ENCODE results near the gene SLC6A17. TPM values are rescaled to one million over a fixed set of nuclear protein-coding genes. Genes with fewer than 3 reads are reported as not detected.

Gene SLC6A17
- total RNA-seq, 1 donor from 2014 or later = not detected

DNA sequence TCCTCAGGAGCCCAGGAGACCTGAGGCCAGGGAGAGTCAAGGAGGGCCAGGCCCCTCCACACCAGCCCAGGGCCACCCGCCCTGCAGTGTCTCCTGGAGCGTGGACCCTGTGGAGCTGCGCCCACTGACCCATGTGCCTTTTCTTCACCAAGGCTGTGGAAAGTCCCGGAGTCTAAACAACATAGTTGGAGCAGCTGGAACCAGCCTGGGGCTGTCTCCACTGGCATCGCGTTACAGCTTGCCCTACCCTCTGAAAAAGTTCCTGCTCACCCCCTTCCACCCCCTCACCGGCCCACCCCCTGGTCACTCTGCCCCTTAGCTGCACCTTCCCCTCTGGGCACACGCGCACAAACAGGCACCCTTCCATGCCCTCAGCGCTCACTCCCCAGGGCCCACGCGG is 78.1 kb downstream of the SLC6A17 start:
- intact Hi-C loops (cut with DNase I) = no loop called here
- ATAC-seq = no peak

DNA sequence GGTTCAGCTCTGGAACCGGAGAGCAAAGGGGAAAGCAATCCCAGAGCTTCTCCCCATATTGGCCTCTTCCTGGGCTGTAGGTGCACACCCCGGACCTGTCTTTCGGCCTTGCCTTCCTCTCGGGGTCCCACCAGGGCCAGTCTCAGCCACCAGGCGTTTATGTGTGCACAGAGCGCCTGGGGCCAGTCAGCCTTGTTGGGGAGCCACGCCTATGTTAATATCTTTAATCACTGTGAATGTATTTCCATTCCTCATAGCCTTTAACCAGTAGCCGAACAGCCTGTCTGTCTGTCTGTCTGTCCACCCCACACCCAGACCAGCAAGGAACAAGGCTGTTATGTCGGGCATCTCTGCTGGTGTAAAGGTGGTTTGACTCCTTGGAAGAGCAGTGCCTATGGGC is 78.6 kb downstream of the SLC6A17 start:
- ATAC-seq = no peak
- intact Hi-C loops (cut with DNase I) = no loop called here
- DNase-seq (ENCODE audit: missing footprints) = no peak

More for the DNA sequence above, 78.1 kb downstream of the SLC6A17 start:
- no peak for DNase-seq (ENCODE audit: missing footprints)

DNA sequence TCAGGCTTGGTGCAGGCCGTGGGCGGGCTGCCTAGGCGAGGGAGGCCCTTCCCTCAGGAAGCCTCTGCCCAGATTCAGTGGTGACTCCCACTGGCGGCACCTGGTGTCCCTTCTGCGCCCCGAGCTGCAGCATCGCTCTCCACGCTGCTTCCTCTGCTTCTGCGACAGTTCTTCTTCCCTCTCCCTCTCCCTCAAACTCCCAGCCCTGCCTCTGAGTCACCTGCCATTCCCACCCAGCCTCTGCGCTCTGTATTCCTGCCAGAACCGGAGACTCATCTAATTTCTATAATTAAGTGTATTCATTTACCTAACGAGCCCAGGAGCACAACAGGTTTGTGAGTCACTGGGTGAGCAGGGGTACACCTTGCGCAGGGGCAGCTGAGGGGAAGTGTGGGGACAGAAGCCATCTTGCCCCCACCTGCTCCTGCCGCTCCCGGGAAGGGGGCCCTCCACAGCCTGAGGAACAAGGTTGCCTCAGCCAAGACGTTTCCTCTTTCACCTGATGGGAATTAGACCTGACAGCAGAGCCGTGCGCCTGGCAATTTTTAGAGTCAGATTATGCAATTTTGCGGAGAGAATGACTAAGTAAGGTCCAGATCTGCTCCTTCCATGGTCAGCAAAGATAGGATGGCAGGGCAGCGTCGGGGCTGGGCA is 79.2 kb downstream of the SLC6A17 start:
- ATAC-seq (no peak), DNase-seq (ENCODE audit: missing footprints) (no peak)
- intact Hi-C loops (cut with DNase I) = no loop called here

DNA sequence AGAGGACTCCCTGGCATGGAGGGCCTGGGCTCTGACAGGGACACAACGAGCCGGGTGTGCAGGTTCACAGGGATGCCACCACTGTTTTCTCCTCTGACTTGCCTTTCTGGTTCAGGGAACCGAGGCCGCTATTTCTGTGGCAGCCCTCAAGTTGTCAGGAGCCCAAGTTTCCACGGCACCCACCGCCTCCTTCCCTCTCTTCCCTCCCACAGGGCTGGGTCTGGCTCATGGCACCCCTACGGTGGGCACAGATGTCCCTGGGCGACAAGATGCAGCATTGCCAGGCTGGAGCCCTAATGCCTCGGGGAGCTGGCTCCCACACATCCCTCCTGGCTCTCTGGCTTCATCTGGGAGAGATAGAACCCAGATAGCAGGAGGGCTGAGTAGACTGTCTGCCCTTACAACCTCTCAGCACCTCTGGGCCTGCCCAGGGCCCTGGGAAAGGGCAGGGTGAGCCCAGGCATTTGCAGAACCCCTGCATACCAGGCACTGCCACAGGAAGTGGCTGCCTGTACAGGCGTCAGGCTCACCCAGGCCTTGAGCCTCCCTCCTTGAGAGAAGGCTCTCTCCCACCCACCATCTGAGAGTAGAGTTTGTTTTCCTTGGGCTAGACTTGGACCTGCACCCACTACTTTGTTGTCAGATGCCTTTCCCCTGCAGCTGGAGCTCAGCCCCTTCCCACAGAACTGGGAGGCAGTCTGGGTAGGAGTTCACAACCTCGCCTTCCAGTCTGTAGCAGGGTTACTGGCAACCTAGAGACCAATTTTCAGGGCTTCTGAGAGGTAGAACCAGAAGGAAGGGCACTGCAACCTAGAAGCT is 80.3 kb downstream of the SLC6A17 start:
- ATAC-seq (no peak), DNase-seq (ENCODE audit: missing footprints) (no peak)
- intact Hi-C loops (cut with DNase I) = loop anchor here (1.0 kb wide), 1 partner anchor 13 kb away; no protein-coding TSS in a partner anchor

DNA sequence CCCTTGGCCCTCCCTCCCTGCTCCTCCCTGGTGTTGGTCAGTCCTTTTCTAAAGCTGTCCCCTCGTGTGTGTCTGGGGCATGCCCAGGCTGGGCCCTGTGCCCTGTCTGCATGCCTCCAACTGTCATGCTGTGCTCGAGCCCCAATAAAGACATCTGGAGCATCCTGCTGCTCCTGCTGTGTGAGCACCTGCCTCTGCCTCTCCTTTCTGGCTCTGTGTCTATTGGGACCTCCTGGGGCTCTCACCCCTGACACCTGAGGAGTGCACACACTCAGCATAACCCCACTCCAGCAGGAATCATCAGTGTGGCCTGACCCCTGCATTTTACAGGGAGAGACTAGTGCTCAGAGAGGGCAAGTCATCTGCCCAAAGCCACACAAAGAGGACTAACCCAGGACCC is 83.6 kb downstream of the SLC6A17 start:
- intact Hi-C loops (cut with DNase I) = no loop called here
- no peak for DNase-seq (ENCODE audit: missing footprints)
- no peak for ATAC-seq

DNA sequence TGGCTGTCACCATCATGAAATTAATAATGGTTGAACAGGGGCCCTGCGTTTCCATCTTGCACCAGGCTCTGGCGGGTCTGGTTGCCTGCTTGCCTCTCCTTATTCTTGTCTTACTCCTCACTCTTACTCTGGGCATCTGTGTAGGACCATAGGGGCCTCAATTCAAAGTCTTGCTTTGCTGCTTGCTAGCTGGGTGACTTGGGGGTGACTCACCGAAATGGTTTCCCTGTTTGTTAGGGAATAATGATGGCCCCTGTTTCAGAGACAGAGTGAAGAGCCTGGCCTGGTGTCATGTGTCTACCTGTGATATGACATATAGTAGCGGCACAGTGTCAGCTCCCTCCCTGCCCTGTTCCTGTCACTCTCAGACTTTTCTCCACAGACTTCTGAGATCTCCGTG is 84.4 kb downstream of the SLC6A17 start:
- ATAC-seq (no peak), DNase-seq (ENCODE audit: missing footprints) (no peak)
- intact Hi-C loops (cut with DNase I) = no loop called here

DNA sequence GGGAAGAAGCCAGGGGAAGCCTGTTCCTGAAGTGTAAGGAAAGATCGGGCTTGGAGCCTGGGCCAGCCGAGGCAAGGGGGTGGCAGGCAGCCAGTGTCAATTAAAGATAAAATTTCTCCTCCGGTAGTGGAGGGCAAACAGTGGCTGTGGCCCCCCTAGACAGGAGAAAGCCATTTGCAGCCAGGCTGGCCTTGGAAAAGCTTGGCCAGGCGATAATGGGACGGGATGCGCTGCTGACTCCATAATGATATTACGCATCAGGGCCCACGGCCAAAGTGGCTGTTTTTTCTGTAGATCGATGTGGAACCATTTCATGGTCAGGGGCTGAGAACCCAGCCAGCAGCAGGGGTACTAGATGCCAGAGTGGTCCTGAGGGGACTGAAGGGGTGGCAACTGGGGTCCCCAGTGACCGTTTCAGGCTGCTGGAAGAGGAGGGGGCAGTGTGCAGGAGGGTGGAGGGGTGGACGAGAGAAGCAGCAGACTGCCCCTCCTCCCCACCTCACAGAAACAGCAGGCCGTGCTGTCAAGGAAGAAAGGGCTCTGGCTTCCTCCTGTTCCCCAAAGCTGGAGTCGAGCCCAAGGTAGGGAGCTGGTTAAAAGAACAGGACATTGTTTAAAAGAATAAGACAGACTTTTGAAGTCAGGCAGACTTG is 85.0 kb downstream of the SLC6A17 start:
- no peak for ATAC-seq
- DNase-seq (ENCODE audit: missing footprints) = no peak
- intact Hi-C loops (cut with DNase I) = no loop called here

DNA sequence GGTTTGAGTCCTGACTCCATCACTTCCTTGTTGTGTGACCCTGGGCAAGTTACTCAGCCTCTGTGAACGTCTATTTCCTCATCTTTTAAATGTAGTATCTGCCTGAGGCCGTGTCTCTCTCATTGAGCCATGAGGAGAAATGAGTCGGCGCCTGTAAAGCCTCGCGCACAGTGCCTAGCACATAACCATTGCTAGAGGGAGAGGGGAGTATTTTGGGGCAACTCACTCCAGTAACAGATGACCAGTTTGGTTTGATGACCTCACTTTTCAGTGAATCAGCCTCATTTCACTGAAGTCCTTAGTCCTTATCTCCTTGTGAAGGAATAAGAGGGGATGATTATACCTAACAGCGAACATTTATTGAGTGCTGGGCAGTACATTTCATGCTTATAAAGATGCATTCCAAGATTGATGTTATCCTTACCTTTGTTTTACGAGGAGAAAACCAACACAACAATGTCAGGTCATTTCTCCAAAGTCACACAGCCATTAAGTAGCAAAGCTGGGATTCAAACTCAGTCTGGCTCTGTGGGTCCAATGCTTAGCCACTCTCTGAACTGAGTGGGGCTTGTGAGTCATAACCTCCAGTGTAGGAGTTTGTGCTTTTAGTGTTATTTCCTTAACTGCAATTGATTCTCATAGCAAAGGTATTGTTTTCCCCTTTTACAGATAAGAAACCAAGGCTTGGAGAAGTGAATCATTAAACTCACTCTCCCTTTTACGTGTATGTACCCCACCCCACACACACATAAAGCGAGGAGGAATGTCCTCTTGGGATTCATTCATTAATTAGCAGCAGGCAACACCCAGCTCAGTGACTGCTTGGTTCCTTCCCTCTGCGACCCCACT is 85.8 kb downstream of the SLC6A17 start:
- intact Hi-C loops (cut with DNase I) = no loop called here
- ATAC-seq (no peak), DNase-seq (ENCODE audit: missing footprints) (no peak)

DNA sequence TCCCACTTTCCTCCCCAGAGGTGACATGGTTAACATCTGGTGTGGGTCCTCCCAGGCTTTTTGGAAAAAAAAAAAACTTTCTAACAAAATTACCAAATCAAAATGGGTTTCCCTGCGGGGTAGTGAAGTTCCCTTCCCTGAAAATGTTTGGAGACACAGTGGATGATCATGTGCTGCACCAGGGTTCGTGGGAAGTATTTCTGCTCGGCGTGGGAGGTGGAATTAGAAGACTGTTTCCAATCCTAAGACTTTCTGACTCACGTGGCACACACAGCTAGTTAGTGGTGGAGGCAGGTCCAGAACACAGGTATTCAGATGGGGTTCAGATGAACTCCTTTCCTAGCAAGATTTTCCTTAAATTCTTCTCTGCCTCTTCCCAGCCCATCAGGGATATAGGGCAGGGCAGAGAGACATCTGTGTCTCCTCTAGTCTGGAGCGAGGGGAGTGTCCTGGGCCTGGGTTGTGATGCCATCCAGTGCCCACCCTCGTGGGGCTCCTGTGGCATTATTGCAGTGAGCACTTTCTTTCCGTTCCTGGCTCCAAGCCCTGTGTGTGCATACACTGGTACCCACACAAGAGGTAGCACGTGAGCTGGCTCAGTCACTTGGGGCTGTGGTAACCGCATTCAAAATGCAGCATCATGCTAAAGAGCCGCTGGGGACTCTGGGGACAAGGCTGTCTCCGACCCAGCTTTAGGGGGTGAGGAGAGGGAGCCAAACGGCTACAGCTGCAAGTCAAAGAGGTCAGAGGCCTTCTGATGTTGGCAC is 87.3 kb downstream of the SLC6A17 start:
- no peak for ATAC-seq
- intact Hi-C loops (cut with DNase I) = no loop called here
- DNase-seq (ENCODE audit: missing footprints) = no peak

DNA sequence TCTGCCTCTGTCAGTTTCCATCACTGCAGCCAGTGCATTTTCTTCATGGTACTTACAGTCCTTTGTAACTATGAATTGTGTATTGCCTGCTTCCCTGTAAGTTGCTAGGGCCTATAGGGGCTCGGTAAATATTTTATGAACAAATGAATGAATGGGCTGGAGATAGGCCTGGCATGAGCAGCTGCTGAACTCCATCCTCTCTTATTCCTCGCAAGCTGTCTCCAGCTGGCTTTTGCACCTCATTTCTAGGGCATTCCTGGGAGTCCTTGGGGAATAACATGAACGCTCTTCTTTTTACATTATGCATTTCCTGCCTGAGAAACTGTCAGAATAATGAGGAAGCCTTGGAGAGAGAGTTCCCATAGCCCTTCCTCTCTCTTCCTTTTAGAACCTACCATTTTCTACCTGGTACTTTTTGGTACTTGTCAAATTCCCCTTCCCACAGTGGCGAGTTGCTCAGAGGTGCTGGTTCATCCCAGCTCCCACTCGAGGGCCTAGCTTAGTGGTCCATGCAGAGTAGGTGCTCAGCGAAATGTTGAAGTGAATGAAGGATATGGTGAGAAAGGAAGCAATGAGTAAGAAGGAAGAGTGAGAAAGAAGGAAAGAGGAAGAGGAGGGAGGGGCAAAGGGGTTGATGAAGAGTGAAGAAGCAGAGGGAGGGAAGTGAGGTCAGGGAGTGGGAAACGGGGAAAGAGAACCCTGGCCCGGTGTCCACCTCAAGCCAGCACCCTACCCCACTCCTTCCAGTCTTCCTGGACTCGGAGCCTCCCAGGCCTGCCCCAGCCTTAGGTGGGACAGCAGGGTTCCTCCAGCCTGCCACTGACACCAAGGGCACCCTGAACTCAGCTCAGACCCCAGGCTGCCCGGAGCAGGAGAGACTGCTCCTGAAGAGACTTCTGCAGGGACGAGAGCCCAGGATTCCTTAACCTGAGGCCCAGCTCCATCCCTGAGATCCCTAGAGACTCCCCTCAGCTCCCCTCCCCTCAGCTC is 89.4 kb downstream of the SLC6A17 start:
- DNase-seq (ENCODE audit: missing footprints) = no peak
- intact Hi-C loops (cut with DNase I) = no loop called here
- no peak for ATAC-seq

DNA sequence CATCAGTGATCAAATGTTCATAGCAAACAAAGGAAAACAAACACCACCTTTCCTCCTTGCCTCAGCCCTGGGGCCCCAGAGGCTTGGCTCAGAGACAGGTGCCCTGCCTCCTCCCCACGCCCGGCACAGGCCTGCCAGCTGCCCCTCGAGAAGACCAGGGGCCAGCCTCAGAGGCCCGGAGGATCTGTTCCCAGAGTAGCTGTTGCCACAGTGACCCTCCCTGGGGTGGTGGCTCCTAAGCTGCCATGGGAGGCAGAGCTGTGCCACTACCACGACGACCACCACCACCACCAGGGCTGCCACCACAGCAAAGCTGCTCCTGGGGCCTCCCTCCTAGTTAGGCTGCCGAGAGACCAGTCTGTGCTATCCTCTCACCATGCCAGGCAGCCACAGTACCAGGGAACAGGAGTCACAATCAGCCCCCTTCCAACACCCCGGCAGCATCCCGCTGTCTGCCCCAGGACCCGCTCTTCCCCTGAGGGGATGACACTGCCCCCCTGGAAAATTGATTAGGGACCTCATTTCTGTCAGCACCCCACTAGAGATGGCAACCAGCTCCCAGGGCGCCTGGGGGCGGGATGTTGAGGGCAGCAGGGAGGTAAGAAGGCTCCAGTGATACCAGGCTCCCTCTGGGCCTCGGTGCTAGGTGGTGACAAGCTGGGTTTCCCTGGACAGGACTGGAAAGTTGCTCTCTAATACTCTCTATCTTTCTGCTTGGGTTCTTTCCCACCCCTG is 90.3 kb downstream of the SLC6A17 start:
- intact Hi-C loops (cut with DNase I) = no loop called here
- DNase-seq (ENCODE audit: missing footprints) = no peak
- ATAC-seq = no peak

DNA sequence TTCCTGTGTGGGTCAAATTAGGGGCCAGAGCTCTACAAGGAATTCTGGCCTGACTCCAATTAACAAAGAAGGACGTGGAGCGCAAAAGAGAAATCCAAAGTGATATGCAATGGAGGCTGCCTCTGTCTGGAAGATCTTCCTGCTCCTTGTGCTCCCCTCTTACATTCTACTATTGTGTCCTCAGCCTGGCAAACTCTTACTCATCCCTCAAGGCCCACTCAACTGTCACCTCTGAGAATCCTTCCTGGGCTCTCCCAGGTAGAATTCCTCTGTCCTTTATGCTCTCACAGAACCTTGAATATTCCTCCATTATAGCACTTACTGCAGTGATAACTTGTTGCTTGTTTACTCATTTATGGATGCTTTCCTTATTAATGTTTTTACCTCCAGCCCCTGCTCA is 91.2 kb downstream of the SLC6A17 start:
- intact Hi-C loops (cut with DNase I) = no loop called here
- DNase-seq (ENCODE audit: missing footprints) (no peak), ATAC-seq (no peak)

DNA sequence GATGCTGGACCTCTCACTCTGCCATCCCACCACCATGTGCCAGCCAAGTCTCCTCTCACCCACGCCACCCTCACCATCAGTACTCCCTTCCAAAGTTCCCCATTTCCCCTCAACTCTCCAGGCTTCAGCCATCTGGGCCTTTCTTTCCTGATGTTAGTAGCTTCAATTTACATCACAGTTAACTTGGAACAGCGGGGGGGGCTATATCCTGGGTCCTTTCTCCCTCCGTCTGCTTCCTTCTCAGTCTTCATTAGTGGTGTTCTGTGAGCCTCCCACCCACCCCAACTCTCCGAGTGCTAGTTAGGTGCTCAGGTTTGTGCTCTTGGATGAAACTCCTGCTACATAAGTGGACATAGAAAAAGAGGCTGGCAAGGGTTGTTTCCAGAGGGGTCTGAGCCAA is 91.8 kb downstream of the SLC6A17 start:
- ATAC-seq (no peak), DNase-seq (ENCODE audit: missing footprints) (no peak)
- intact Hi-C loops (cut with DNase I) = no loop called here

DNA sequence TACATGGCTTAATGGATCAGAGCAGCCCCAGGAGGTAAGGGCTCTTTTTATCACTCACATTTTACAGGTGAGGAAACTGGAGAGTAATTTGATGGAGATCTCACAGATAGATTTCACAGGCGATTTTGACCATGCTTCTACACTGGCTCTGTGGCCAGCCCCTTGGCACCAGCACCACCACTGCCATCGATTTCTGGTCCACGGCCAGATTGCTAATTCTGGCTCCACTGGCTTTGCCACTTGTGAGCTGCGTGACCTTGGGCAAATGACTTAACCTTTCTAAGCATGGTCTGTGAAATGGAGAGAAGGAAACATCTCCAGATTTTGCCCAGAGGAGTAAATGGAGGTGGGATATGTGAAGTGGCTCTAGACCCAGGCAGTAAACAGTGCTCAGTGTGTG is 92.4 kb downstream of the SLC6A17 start:
- DNase-seq (ENCODE audit: missing footprints) (no peak), ATAC-seq (no peak)
- intact Hi-C loops (cut with DNase I) = loop anchor here (1.0 kb wide), 1 partner anchor 11 kb away; no protein-coding TSS in a partner anchor

DNA sequence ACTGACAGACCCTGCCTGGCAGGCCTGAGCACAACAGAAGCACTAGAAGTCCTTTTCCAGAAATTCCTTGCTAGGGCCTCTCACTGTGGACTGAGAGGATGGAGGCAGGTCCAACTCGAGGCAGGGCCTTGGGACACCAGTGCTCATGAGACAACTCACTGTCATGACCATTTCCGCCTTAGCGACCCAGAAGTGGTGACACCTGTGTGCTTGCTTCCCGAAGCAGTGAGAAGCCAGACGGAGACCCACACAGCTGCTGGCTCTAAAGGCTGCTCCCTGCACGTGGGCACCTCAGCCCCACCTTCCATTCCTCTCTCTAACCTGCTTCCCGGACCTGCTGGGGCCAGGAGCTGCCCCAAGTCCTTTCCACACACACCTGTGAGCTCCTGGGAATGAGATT is 92.9 kb downstream of the SLC6A17 start:
- DNase-seq (ENCODE audit: missing footprints) = no peak

DNA sequence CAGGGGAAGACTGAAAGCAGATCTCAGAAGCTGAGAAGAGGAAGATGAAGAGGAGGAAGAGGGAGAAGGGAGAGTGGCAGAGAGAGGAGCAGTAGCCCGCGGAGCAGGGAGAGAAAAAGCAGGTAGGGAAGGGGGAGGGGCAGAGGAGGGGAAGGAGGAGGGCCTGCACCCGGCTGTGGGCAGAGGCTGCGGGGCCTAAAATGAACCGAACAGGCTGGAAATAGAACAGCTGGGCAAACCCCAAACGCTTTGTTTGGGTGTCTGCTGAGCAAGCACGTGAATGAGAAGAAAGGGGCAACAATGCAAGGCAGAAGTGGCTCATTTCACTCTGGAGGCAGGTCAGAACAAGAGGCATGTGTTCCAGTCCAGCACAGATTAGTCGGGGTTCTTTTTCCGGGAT is 93.3 kb downstream of the SLC6A17 start:
- DNase-seq (ENCODE audit: missing footprints) (no peak), ATAC-seq (no peak)
- intact Hi-C loops (cut with DNase I) = loop anchor here (1.0 kb wide), 1 partner anchor 12 kb away; no protein-coding TSS in a partner anchor

More for the DNA sequence above, 92.9 kb downstream of the SLC6A17 start:
- no peak for ATAC-seq
- intact Hi-C loops (cut with DNase I) = loop anchor here (1.0 kb wide), 1 partner anchor 12 kb away; no protein-coding TSS in a partner anchor

Measured in Right ventricle myocardium inferior (tissue), 1 donor.